IMR-90 (cell line): ENCODE data around the gene MTCL3.

Experiments used
- ATAC-seq: fragments of 200-7000 bp; cut with Tn5 transposase; 2 replicates; pipeline ENCODE4 v1.9.1; 2020; ENCODE audit warnings: low read depth, mild to moderate bottlenecking, moderate library complexity
- BruUV-seq: library from RNA; stranded (reverse); fragments of 400-500 nt; replicated peaks from 2 replicates; lab custom pipeline; 2021; lab: Mats Ljungman, UMichigan
- CTCF ChIA-PET: fragments of 300-600 bp; formaldehyde crosslinking; extraction: SDS; loops from one replicate; lab custom pipeline; 2021; ENCODE audit warnings: antibody characterized with exemption; lab: Yijun Ruan, JAX
- POLR2A ChIA-PET: fragments of 300-600 bp; sonication (Branson Sonifier 250); formaldehyde crosslinking; loops from one replicate; lab custom pipeline; 2022; ENCODE audit warnings: antibody characterized with exemption; ENCODE audit not compliant: unreplicated experiment; lab: Charles Lee
- DNase-seq: peaks from one replicate; pipeline ENCODE4 v3.0.0; 2013
- H2AFZ ChIP-seq: replicated peaks from 2 replicates; pipeline ENCODE3; 2013; ENCODE audit warnings: low read length, mild to moderate bottlenecking; ENCODE audit not compliant: poor library complexity
- H2AK5ac ChIP-seq: 2 replicates; pipeline ENCODE4 v1.6.1; 2013; ENCODE audit warnings: low read depth, low read length, inconsistent platforms
- H2AK9ac ChIP-seq: replicated peaks from 2 replicates; pipeline ENCODE3; 2013; ENCODE audit warnings: mild to moderate bottlenecking, low read depth, low read length, moderate library complexity; ENCODE audit not compliant: poor library complexity
- H2BK120ac ChIP-seq: 2 replicates; pipeline ENCODE4 v1.6.1; 2013; ENCODE audit warnings: low read depth, low read length, inconsistent platforms
- H2BK15ac ChIP-seq: 3 replicates; pipeline ENCODE4 v1.6.1; 2013; ENCODE audit warnings: low read depth, low read length, inconsistent platforms
- H2BK20ac ChIP-seq: 2 replicates; pipeline ENCODE4 v1.6.1; 2013; ENCODE audit warnings: low read depth, mild to moderate bottlenecking, inconsistent platforms, low read length, moderate library complexity
- H2BK5ac ChIP-seq: 2 replicates; pipeline ENCODE4 v1.6.1; 2013; ENCODE audit warnings: mild to moderate bottlenecking, low read depth, low read length, inconsistent platforms; ENCODE audit not compliant: poor library complexity, severe bottlenecking
- H3K14ac ChIP-seq: replicated peaks from 2 replicates; pipeline ENCODE4 v1.6.1; 2013; ENCODE audit warnings: low read depth, low read length, inconsistent platforms
- H3K18ac ChIP-seq: 2 replicates; pipeline ENCODE4 v1.6.1; 2013; ENCODE audit warnings: low read depth, low read length, control low read depth
- H3K23ac ChIP-seq: 2 replicates; pipeline ENCODE4 v1.6.1; 2013; ENCODE audit warnings: low read depth, low read length, inconsistent platforms
- H3K27ac ChIP-seq: 2 replicates; pipeline ENCODE4 v1.5.1; 2013; ENCODE audit warnings: mild to moderate bottlenecking, control low read depth, low read length; ENCODE audit not compliant: insufficient read depth
- H3K27me3 ChIP-seq: 2 replicates; pipeline ENCODE4 v1.6.1; 2013; ENCODE audit warnings: low read length; ENCODE audit not compliant: control insufficient read depth, insufficient read depth
- H3K36me3 ChIP-seq: 2 replicates; pipeline ENCODE4 v1.6.1; 2013; ENCODE audit warnings: low read length, mixed read lengths; ENCODE audit not compliant: control insufficient read depth, insufficient read depth
- H3K4ac ChIP-seq: 2 replicates; pipeline ENCODE4 v1.6.1; 2013; ENCODE audit warnings: low read depth, low read length, inconsistent platforms
- H3K4me1 ChIP-seq: 2 replicates; pipeline ENCODE4 v1.6.1; 2013; ENCODE audit warnings: low read length, mixed read lengths; ENCODE audit not compliant: control insufficient read depth, insufficient read depth
- H3K4me2 ChIP-seq: 2 replicates; pipeline ENCODE4 v1.6.1; 2013; ENCODE audit warnings: low read depth, mild to moderate bottlenecking, control low read depth, low read length, moderate library complexity
- H3K4me3 ChIP-seq: 2 replicates; pipeline ENCODE4 v1.5.1; 2013; ENCODE audit warnings: low read depth, mild to moderate bottlenecking, control low read depth, low read length, moderate library complexity; ENCODE audit not compliant: insufficient read depth
- H3K56ac ChIP-seq: 2 replicates; pipeline ENCODE4 v1.6.1; 2013; ENCODE audit warnings: low read length, inconsistent platforms; ENCODE audit not compliant: insufficient read depth; ENCODE audit errors: extremely low read depth
- H3K79me1 ChIP-seq, 2 experiments: 2 replicates each; pipeline ENCODE4 v1.6.1; 2013; ENCODE audit warnings: low read length in 2 of 2, inconsistent platforms in 1 of 2, low read depth in 1 of 2
- H3K9ac ChIP-seq: 2 replicates; pipeline ENCODE4 v1.6.1; 2013; ENCODE audit warnings: low read depth, low read length, control low read depth
- H3K9me1 ChIP-seq: 2 replicates; pipeline ENCODE4 v1.6.1; 2013; ENCODE audit warnings: low read length, inconsistent platforms; ENCODE audit not compliant: insufficient read depth
- H3K9me3 ChIP-seq: 2 replicates; pipeline ENCODE4 v1.6.1; 2013; ENCODE audit warnings: low read length; ENCODE audit not compliant: control insufficient read depth, insufficient read depth
- H4K20me1 ChIP-seq: 2 replicates; pipeline ENCODE4 v1.6.1; 2013; ENCODE audit warnings: low read length, inconsistent platforms; ENCODE audit not compliant: insufficient read depth
- H4K5ac ChIP-seq: 2 replicates; pipeline ENCODE4 v1.6.1; 2013; ENCODE audit warnings: mild to moderate bottlenecking, low read depth, low read length, control low read depth
- H4K8ac ChIP-seq, 2 experiments: 2 replicates each; pipeline ENCODE4 v1.6.1; 2013; ENCODE audit warnings: low read depth in 2 of 2, low read length in 2 of 2, control low read depth in 1 of 2, inconsistent platforms in 1 of 2
- H4K91ac ChIP-seq: 2 replicates; pipeline ENCODE4 v1.6.1; 2013; ENCODE audit warnings: low read depth, low read length, inconsistent platforms; ENCODE audit not compliant: insufficient read depth
- FOS ChIP-seq: fragments of 150-350 bp; IDR thresholded peaks from 2 replicates; pipeline ENCODE4 v1.6.1; 2016; ENCODE audit warnings: low read depth, low read length
- WGBS, 2 experiments: methylation state at CpG; one replicate each; pipeline versions ENCODE4 v1.1.5 to v1.1.7; 2013; ENCODE audit warnings: missing lambda C conversion rate in 2 of 2; ENCODE audit not compliant: insufficient read length in 1 of 2; ENCODE audit errors: extremely low coverage in 2 of 2; 5-methylcytosine and 5-hydroxymethylcytosine counted together
- dilution Hi-C: fragments of 300-500 bp; cut with HindIII; formaldehyde crosslinking; loops from one replicate; pipeline ENCODE4 v1.14.3; 2018; ENCODE audit warnings: low sequenced_read_pairs; ENCODE audit not compliant: unreplicated experiment
- in situ Hi-C: fragments of 300-500 bp; cut with MboI; formaldehyde crosslinking; loops from 3 replicates; pipeline ENCODE4 v1.14.3; 2019; ENCODE audit warnings: low sequenced_read_pairs, inconsistent platforms, mixed read lengths
- intact Hi-C: fragments of 100-400 bp; cut with micrococcal nuclease; formaldehyde crosslinking; loops from 2 replicates; pipeline ENCODE4 v1.10.0; 2022

MTCL3 gene

DNA sequence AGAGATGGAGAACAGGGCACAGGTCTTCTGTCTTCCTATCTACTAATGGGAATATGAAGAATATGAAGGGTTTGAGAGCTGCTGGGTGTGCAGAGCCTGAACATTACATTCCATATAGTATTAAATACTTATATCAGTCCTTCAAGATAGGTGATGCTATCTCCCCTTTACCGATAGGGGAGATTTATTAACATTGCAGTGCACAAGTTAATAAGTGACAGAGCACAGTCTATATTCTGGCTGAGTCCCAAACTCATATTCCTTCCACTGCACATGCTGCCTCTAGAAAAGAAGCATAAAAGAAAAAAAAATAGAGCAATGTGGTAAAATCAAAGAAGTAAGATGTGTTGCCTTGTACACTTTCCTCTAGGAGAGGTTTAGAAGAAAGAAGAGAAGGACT lies 41.5 kb downstream of the MTCL3 start:
- Histone ChIP-seq H3K4me3 (no peak overlapping the region), H3K4ac (no peak overlapping the region), H3K79me1 (no peaks in the 10 kb centered on the region), H3K9ac (no peak overlapping the region), H2BK120ac (no peak overlapping the region), H3K14ac (no peak overlapping the region), H2BK15ac (no peak overlapping the region), H4K20me1 (no peaks in the 10 kb centered on the region), H2AK5ac (no peak overlapping the region), H4K5ac (no peak overlapping the region), H2AK9ac (no peak overlapping the region), H3K36me3 (no peaks in the 10 kb centered on the region), H3K27ac (no peak overlapping the region), H3K4me1 (no peaks in the 10 kb centered on the region), H3K9me1 (no peaks in the 10 kb centered on the region; the same call in 1 of the 2 replicates), H2BK5ac (no peak overlapping the region), H3K9me3 (no peaks in the 10 kb centered on the region), H3K18ac (no peak overlapping the region), H4K91ac (no peak overlapping the region), H3K27me3 (no peaks in the 10 kb centered on the region), H2BK20ac (no peak overlapping the region), H3K56ac (no peak overlapping the region), H3K4me2 (no peak overlapping the region), H2AFZ (no peak overlapping the region), H3K23ac (no peak overlapping the region), H4K8ac (no peak overlapping the region)
- intact Hi-C loops, result no loop called here
- WGBS, 2 experiments, result no CpG with 5 or more reads among the region's 1 CpG
- ATAC-seq, result no peak
- ChIA-PET CTCF (no interaction called here), POLR2A (no interaction called here)
- TF ChIP-seq FOS, result no peak
- DNase-seq, result no peak
- no TSS peak for BruUV-seq
- dilution Hi-C loops, result no loop called here
- in situ Hi-C loops, result no loop called here
